Transverse colon (tissue), 3 donors: ENCODE measurements around the gene ANKRD33.

ENCODE experiments used
- POLR2A ChIP-seq: fragments of 450-650 bp; IDR thresholded peaks from one replicate; pipeline ENCODE4 v1.6.1; 2016; ENCODE audit warnings: antibody characterized with exemption, mild to moderate bottlenecking, moderate library complexity
- TF ChIP-seq, protein P1 (sequence below), 5 experiments: fragments of 200-600 bp in 3 of 5; fragments of 450-650 bp in 2 of 5; sonication (generic) in 3 of 5; IDR thresholded peaks; 1 replicate in 2 of 5; 2 replicates in 3 of 5; pipeline ENCODE4 v1.5.1; 2016 to 2017; ENCODE audit warnings: antibody characterized with exemption in 5 of 5, inconsistent platforms in 3 of 5, mild to moderate bottlenecking in 2 of 5, moderate library complexity in 1 of 5

- TF ChIP-seq, protein P1, sequence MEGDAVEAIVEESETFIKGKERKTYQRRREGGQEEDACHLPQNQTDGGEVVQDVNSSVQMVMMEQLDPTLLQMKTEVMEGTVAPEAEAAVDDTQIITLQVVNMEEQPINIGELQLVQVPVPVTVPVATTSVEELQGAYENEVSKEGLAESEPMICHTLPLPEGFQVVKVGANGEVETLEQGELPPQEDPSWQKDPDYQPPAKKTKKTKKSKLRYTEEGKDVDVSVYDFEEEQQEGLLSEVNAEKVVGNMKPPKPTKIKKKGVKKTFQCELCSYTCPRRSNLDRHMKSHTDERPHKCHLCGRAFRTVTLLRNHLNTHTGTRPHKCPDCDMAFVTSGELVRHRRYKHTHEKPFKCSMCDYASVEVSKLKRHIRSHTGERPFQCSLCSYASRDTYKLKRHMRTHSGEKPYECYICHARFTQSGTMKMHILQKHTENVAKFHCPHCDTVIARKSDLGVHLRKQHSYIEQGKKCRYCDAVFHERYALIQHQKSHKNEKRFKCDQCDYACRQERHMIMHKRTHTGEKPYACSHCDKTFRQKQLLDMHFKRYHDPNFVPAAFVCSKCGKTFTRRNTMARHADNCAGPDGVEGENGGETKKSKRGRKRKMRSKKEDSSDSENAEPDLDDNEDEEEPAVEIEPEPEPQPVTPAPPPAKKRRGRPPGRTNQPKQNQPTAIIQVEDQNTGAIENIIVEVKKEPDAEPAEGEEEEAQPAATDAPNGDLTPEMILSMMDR (IDR thresholded peaks at IDR 0.05) = no peak
- no peak for TF ChIP-seq POLR2A
Observed at GRCh38 chr12:51901881-51902280, 14.0 kb downstream of the ANKRD33 start.
